HL-60 (cell line): ENCODE data around the gene ADRM1.

ENCODE experiments used
- CTCF ChIP-seq: IDR thresholded peaks from one replicate; pipeline ENCODE4 v1.5.1; 2011; ENCODE audit warnings: low read length, control low read depth, inconsistent platforms; ENCODE audit not compliant: insufficient read depth
- SPI1 ChIP-seq: IDR thresholded peaks from 2 replicates; pipeline ENCODE4 v1.6.1; 2012; ENCODE audit warnings: low read depth, mild to moderate bottlenecking, borderline replicate concordance

- TF ChIP-seq CTCF (no peak), SPI1 (no peak)
Observed at GRCh38 chr20:62281161-62281933, 21.4 kb upstream of the ADRM1 start.
